RWPE2 (cell line): ENCODE results near the gene MYMK.

ENCODE experiments used
- ATAC-seq: fragments of 200-7000 bp; cut with Tn5 transposase; 3 replicates; pipeline ENCODE4 v1.9.1; 2021; ENCODE audit warnings: low read depth
- DNase-seq: peaks from one replicate; pipeline ENCODE4 v3.0.0-alpha.2; 2020; ENCODE audit warnings: low spot score
- H3K27ac ChIP-seq: fragments of 450-650 bp; 2 replicates; pipeline ENCODE4 v1.5.1; 2017; ENCODE audit warnings: mild to moderate bottlenecking; ENCODE audit not compliant: poor library complexity, severe bottlenecking
- H3K27me3 ChIP-seq: fragments of 250-450 bp; sonication (Bioruptor Pico); 2 replicates; pipeline ENCODE4 v1.5.1; 2021; ENCODE audit warnings: mild to moderate bottlenecking, moderate library complexity; ENCODE audit not compliant: insufficient read depth, poor library complexity, severe bottlenecking
- H3K36me3 ChIP-seq: fragments of 250-450 bp; sonication (Bioruptor Pico); 2 replicates; pipeline ENCODE4 v1.5.1; 2020; ENCODE audit warnings: low read depth, mild to moderate bottlenecking, moderate library complexity
- H3K4me1 ChIP-seq: fragments of 250-450 bp; sonication (Bioruptor Pico); 2 replicates; pipeline ENCODE4 v1.5.1; 2021; ENCODE audit warnings: mild to moderate bottlenecking, moderate library complexity; ENCODE audit not compliant: insufficient read depth, poor library complexity, severe bottlenecking
- H3K4me3 ChIP-seq: fragments of 250-450 bp; sonication (Bioruptor Pico); 2 replicates; pipeline ENCODE4 v1.5.1; 2021; ENCODE audit warnings: mild to moderate bottlenecking, moderate library complexity; ENCODE audit not compliant: severe bottlenecking
- H3K9me3 ChIP-seq: fragments of 250-450 bp; sonication (Bioruptor Pico); 2 replicates; pipeline ENCODE4 v1.5.1; 2021; ENCODE audit warnings: mild to moderate bottlenecking, moderate library complexity; ENCODE audit not compliant: severe bottlenecking
- TF ChIP-seq, protein P1 (sequence below): fragments of 450-650 bp; IDR thresholded peaks from one replicate; pipeline ENCODE4 v1.5.1; 2017; ENCODE audit warnings: mild to moderate bottlenecking, moderate library complexity; ENCODE audit not compliant: poor library complexity, severe bottlenecking

MYMK gene

DNA sequence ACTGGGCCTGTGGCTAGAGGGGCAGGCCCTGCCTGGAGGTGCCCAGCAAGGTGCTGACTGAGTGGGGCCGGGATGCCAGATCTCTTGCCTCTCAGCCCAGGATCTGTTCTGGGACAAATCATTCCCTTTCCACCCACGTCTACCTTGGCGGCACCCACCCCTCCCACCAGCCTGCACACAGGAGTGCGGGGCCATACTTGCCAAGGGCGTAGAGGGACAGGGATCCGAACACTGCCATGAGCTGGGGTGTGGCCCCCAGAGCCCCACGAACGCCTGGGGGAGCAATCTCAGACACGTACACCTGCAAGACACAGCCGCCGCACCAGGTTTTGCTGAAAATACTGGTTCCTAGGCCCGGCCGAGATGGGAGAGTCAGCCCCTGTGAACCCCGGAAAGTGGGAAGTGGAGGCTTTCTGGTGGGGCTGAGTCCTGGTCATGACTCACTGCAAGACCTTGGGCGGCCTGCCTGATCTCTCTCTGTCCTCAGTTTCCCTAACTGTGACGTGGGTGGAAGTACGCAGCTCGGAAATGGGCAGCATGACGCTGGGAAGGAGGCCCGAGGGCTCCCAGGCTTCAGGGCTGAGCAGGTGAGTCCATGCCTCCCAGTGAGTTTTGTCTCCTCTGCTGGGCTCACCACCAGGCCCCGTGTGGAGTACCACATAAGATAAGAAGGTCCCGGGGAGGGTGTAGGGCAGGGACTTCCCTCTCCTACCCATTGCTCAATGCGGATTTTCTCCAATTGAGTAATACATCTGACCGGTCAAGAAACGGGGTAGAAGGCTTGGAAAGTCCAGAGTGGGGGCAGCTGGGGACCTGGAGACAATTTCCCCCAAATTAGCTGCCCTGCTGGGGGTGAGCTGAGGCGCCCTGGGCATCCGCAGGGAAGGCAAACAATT lies 48.5 kb downstream of the MYMK start:
- DNase-seq = no peak
- H3K27ac ChIP-seq = no peak overlapping the region

DNA sequence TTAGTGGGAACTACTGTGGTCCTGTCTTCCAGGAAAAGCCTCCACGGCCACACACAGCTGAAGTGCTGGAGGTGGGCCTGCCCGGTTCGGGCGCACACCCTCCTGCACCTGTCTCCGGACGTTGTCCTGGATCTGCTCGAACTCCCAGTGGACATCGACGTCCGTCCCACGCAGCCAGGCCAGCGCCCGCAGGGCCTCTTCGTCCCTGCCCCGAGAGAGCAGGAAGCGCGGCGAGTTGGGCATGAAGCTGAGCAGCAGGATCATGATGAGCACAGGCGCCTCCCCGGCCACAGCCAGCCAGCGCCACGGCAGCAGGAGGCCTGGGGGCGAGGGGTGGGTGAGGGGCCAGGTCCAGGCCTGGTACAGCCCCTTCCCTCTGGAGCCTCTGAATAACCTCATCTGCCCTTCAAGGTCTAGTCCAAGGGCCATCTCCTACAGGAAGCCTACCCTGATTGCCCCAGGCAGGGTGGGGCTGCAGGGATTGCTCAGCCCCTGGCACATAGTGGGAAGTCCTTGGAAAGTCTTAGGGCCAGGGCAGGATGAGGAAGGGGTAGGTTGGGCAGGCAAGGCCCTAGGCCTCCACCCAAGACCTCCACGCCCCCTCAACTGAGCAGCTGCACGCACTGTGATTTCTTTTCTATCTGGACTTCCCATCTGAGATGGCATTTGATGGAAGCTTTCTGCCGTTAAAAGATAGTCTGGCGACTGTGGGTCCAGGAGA lies 49.3 kb downstream of the MYMK start:
- DNase-seq (no peak), ATAC-seq (no peak)
- H3K36me3 ChIP-seq = peaks cover 27% of the 10 kb centered on the region
- H3K27me3 ChIP-seq = no peaks in the 10 kb centered on the region
- TF ChIP-seq, protein P1, sequence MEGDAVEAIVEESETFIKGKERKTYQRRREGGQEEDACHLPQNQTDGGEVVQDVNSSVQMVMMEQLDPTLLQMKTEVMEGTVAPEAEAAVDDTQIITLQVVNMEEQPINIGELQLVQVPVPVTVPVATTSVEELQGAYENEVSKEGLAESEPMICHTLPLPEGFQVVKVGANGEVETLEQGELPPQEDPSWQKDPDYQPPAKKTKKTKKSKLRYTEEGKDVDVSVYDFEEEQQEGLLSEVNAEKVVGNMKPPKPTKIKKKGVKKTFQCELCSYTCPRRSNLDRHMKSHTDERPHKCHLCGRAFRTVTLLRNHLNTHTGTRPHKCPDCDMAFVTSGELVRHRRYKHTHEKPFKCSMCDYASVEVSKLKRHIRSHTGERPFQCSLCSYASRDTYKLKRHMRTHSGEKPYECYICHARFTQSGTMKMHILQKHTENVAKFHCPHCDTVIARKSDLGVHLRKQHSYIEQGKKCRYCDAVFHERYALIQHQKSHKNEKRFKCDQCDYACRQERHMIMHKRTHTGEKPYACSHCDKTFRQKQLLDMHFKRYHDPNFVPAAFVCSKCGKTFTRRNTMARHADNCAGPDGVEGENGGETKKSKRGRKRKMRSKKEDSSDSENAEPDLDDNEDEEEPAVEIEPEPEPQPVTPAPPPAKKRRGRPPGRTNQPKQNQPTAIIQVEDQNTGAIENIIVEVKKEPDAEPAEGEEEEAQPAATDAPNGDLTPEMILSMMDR = no peak
- no peak overlapping the region for H3K27ac ChIP-seq
- H3K4me3 ChIP-seq = no peak overlapping the region
- H3K4me1 ChIP-seq = no peaks in the 10 kb centered on the region
- H3K9me3 ChIP-seq = no peaks in the 10 kb centered on the region

More for the DNA sequence above, 48.5 kb downstream of the MYMK start:
- TF ChIP-seq, protein P1 = no peak
- Histone ChIP-seq H3K9me3 (no peaks in the 10 kb centered on the region), H3K36me3 (peaks cover 27% of the 10 kb centered on the region), H3K4me3 (no peak overlapping the region), H3K27me3 (no peaks in the 10 kb centered on the region), H3K4me1 (no peaks in the 10 kb centered on the region)
- no peak for ATAC-seq

DNA sequence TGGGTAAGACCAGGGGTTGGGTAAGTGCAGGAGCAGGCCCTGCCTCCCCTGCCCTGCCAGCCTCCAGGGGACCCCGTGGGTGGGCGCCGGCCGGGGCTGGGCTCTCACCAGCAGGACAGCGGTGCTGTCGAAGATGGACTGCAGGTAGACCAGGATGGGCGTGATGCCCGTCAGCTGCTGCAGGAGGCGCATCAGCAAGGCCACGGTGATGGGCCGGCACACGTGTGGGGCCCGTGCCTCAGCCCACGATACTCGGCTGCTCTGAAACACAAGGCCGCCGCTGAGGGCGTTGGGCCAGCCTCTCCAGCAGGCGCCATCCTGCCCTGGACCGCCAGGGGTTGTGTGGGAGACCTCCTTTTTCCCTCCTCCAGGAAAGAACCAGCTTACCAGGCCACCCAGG lies 49.9 kb downstream of the MYMK start:
- H3K9me3 ChIP-seq = no peaks in the 10 kb centered on the region
- no peak for DNase-seq
- no peaks in the 10 kb centered on the region for H3K27me3 ChIP-seq
- H3K4me3 ChIP-seq = no peak overlapping the region
- no peaks in the 10 kb centered on the region for H3K4me1 ChIP-seq
- TF ChIP-seq, protein P1 = no peak
- H3K27ac ChIP-seq = no peak overlapping the region
- H3K36me3 ChIP-seq = peaks cover 27% of the 10 kb centered on the region
- ATAC-seq = no peak

DNA sequence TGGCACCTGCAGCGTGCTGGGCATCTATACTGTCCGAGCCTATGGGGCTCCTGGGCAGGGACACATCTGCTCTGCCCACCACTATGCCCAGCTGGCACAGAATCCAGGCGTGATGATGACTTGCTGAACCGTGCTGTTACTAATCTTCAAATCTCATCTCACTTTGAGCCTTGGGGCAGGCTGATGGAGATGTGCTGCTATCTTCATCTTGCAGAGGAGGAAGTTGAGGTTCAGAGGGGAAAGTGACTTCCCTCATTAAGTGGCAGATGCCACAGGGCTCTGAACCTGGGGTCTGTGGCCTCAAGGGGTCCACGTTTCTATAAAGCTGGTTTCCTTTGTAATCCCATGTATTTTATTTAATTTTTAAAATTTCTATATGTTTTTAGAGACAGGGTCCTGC lies 50.5 kb downstream of the MYMK start:
- no peak overlapping the region for H3K4me3 ChIP-seq
- TF ChIP-seq, protein P1 = no peak
- DNase-seq (no peak), ATAC-seq (no peak)
- H3K9me3 ChIP-seq = no peaks in the 10 kb centered on the region
- H3K36me3 ChIP-seq = peaks cover 27% of the 10 kb centered on the region
- H3K4me1 ChIP-seq = no peaks in the 10 kb centered on the region
- no peaks in the 10 kb centered on the region for H3K27me3 ChIP-seq
- H3K27ac ChIP-seq = no peak overlapping the region
